Measurements from ENCODE around the gene UQCRQ. TPM values are rescaled to one million over a fixed set of nuclear protein-coding genes. Genes with fewer than 3 reads are reported as not detected.

The UQCRQ gene
- total and polyA plus RNA-seq, 8 donors, result 133 to 235 (median 205) TPM

- WGBS, 2 donors, result 85 to 86% methylated on average over 4 of the region's 4 CpGs
- intact Hi-C loops (cut with DNase I), result loop anchor here in 1 of 3 donors (10.0 kb wide), 2 partner anchors 57 to 303 kb away; no protein-coding TSS in a partner anchor
- ATAC-seq, result no peak
Observed at GRCh38 chr5:132827943-132828673, 38.3 kb upstream of the UQCRQ start.

GRCh38 chr5:132828846-132829494 is 37.5 kb upstream of the UQCRQ start:
- no peak for TF ChIP-seq CTCF (IDR thresholded peaks at IDR 0.05)
- H3K36me3 ChIP-seq, result peaks cover 0 to 7% (median 0%) of the 10 kb centered on the region in 3 donors
- peak overlapping the region in 3 of 4 donors; percentile 87 to 98 (median 96) for H3K27ac ChIP-seq
- no peaks in the 10 kb centered on the region for H3K4me1 ChIP-seq
- no peaks in the 10 kb centered on the region for H3K27me3 ChIP-seq
- DNase-seq, result peak in 2 of 6 donors; percentile 47 to 60
- no peak for FAIRE-seq
- intact Hi-C loops (cut with DNase I), result loop anchor here in 1 of 3 donors (10.0 kb wide), 2 partner anchors 56 to 304 kb away; no protein-coding TSS in a partner anchor
- H3K9me3 ChIP-seq, result no peaks in the 10 kb centered on the region
- no peak for ATAC-seq
- peak overlapping the region in 2 of 4 donors; percentile 86 to 88 for H3K4me3 ChIP-seq
- 41 to 47% methylated on average over 4 of the region's 4 CpGs for WGBS, 2 donors

More at GRCh38 chr5:132827943-132828673, 38.3 kb upstream of the UQCRQ start:
- DNase-seq (no peak), FAIRE-seq (no peak)
- H3K27ac ChIP-seq, result no peak overlapping the region
- no peaks in the 10 kb centered on the region for H3K9me3 ChIP-seq
- no peak for TF ChIP-seq CTCF (IDR thresholded peaks at IDR 0.05)
- no peaks in the 10 kb centered on the region for H3K4me1 ChIP-seq
- H3K36me3 ChIP-seq, result peaks cover 0 to 7% (median 0%) of the 10 kb centered on the region in 3 donors
- H3K27me3 ChIP-seq, result no peaks in the 10 kb centered on the region
- no peak overlapping the region for H3K4me3 ChIP-seq

- FAIRE-seq (no peak), ATAC-seq (peak; percentile 85 to 94 (median 90)), DNase-seq (peak; percentile 77 to 93 (median 85))
- Histone ChIP-seq H3K4me3 (peak overlapping the region; percentile 47 to 88 (median 68)), H3K36me3 (peaks cover 0 to 5% (median 0%) of the 10 kb centered on the region in 3 donors), H3K27me3 (no peaks in the 10 kb centered on the region), H3K4me1 (no peaks in the 10 kb centered on the region), H3K9me3 (no peaks in the 10 kb centered on the region), H3K27ac (peak overlapping the region; percentile 87 to 98 (median 94))
- intact Hi-C loops (cut with DNase I), result loop anchor here in 1 of 3 donors (10.0 kb wide), 2 partner anchors 55 to 305 kb away; no protein-coding TSS in a partner anchor
- TF ChIP-seq CTCF (IDR thresholded peaks at IDR 0.05), result peak; percentile 77 to 88 (median 86)
- 1 to 2% methylated on average over 56 to 75 of the region's 75 CpGs for WGBS, 2 donors
Observed at GRCh38 chr5:132829742-132830435, 36.6 kb upstream of the UQCRQ start.

- Histone ChIP-seq H3K4me3 (peak within 1 kb of the TSS; percentile 47 to 88 (median 68)), H3K27ac (peak within 1 kb of the TSS; percentile 87 to 98 (median 94)), H3K27me3 (no peaks in the 10 kb centered on the region), H3K36me3 (no peaks in the 10 kb centered on the region), H3K4me1 (no peaks in the 10 kb centered on the region), H3K9me3 (no peaks in the 10 kb centered on the region)
- peak; percentile 83 to 87 (median 86) for ATAC-seq
- TF ChIP-seq CTCF (IDR thresholded peaks at IDR 0.05), result no peak
- 2 to 4% methylated on average over 49 to 78 of the region's 78 CpGs for WGBS, 2 donors
- FAIRE-seq, result no peak
- DNase-seq, result peak; percentile 75 to 91 (median 83)
- intact Hi-C loops (cut with DNase I), result no loop called here
Observed at GRCh38 chr5:132830436-132831094, 35.9 kb upstream of the UQCRQ start, which contains the start of gene SHROOM1. TSS of gene SHROOM1 (minus strand) at chr5:132830647. CDS start at chr5:132826140, 4,507 bp downstream.
